ENCODE data around the gene ITGAD. TPM values are rescaled to one million over a fixed set of nuclear protein-coding genes. Genes with fewer than 3 reads are reported as not detected.

The ITGAD gene
- total and polyA plus RNA-seq, 2 of the 13 experiments (the other 11 are each of a cell fraction or from before 2014, with no cell fraction given), result not detected

- TF ChIP-seq ZNF563 (CRISPR knock-in tag; IDR thresholded peaks at IDR 0.05) (0 out of 2 replicates have a peak, but pooled peaks have one; percentile 8), GPBP1L1 (CRISPR knock-in tag; IDR thresholded peaks at IDR 0.05) (no peak), KLF12 (CRISPR knock-in tag; IDR thresholded peaks at IDR 0.05; ENCODE audit: borderline replicate concordance) (0 out of 2 replicates have a peak, but pooled peaks have one; percentile 8), ZNF639 (CRISPR knock-in tag; conservative IDR thresholded peaks at IDR 0.05) (no peak), MED8 (CRISPR knock-in tag; IDR thresholded peaks at IDR 0.05; ENCODE audit: insufficient replicate concordance) (no peak), FOXK2 (IDR thresholded peaks at IDR 0.05) (no peak), ZNF234 (CRISPR knock-in tag; conservative IDR thresholded peaks at IDR 0.05) (no peak), ZNF44 (CRISPR knock-in tag; IDR thresholded peaks at IDR 0.05) (no peak), PAXIP1 (CRISPR knock-in tag; conservative IDR thresholded peaks at IDR 0.05) (no peak), SIN3A (IDR thresholded peaks at IDR 0.05; ENCODE audit: borderline replicate concordance, low read depth, low read length) (peak; percentile 49; the same call in 1 of the 2 replicates), ZNF773 (CRISPR knock-in tag; IDR thresholded peaks at IDR 0.05; ENCODE audit: borderline replicate concordance) (no peak), ZBED4 (CRISPR knock-in tag; IDR thresholded peaks at IDR 0.05; ENCODE audit: borderline replicate concordance) (no peak), ZNF616 (CRISPR knock-in tag; IDR thresholded peaks at IDR 0.05; ENCODE audit: low read depth) (no peak), ZNF678 (CRISPR knock-in tag; IDR thresholded peaks at IDR 0.05) (no peak), KLF11 (CRISPR knock-in tag; IDR thresholded peaks at IDR 0.05) (no peak), BRCA1 (CRISPR knock-in tag; IDR thresholded peaks at IDR 0.05) (no peak; the same call in 1 of the 2 replicates), AGO1 (IDR thresholded peaks at IDR 0.05; ENCODE audit: low read depth, low read length, poor library complexity, severe bottlenecking) (no peak), ATRX (CRISPR knock-in tag; IDR thresholded peaks at IDR 0.05; ENCODE audit: borderline replicate concordance) (no peak), HCFC1 (IDR thresholded peaks at IDR 0.05; ENCODE audit: low read depth, low read length) (no peak)
Observed at GRCh38 chr16:31459687-31460581, 66.8 kb downstream of the ITGAD start (continued).

All from HepG2 (cell line).